Measurements from ENCODE around the gene POLN.

DNA sequence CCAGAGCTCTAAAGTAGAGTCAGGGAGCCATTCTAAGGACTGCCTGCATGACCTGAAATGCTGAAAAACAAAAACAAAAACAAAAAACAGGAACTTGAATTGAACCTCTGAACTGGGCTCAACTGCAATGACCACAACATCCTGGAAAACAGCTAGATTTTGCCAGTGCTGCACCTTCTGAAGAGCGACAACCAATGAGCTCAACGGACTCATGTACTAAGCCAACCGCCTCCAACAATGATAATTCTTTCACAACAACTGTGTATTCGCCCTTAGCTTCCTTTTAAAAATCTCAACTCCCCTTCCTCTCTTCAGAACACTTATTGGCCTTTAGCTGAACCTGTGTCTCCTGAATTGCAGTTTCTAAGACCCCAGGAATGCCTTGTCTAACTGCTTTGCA lies 69.8 kb downstream of the POLN start:
- TF ChIP-seq, protein P1, sequence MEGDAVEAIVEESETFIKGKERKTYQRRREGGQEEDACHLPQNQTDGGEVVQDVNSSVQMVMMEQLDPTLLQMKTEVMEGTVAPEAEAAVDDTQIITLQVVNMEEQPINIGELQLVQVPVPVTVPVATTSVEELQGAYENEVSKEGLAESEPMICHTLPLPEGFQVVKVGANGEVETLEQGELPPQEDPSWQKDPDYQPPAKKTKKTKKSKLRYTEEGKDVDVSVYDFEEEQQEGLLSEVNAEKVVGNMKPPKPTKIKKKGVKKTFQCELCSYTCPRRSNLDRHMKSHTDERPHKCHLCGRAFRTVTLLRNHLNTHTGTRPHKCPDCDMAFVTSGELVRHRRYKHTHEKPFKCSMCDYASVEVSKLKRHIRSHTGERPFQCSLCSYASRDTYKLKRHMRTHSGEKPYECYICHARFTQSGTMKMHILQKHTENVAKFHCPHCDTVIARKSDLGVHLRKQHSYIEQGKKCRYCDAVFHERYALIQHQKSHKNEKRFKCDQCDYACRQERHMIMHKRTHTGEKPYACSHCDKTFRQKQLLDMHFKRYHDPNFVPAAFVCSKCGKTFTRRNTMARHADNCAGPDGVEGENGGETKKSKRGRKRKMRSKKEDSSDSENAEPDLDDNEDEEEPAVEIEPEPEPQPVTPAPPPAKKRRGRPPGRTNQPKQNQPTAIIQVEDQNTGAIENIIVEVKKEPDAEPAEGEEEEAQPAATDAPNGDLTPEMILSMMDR (conservative IDR thresholded peaks at IDR 0.05) = no peak
- TF ChIP-seq EZH2 (IDR thresholded peaks at IDR 0.05; ENCODE audit: low read depth) = no peak

Measured in PC-9 (cell line).